GM19467 (cell line): Measurements from ENCODE around the gene KCNK2.

ENCODE experiments used
- ATAC-seq: cut with Tn5 transposase; IDR thresholded peaks from one replicate; pipeline ENCODE4 v1.9.1; 2021; ENCODE audit warnings: mild to moderate bottlenecking, moderate library complexity; ENCODE audit not compliant: unreplicated experiment

Gene KCNK2

DNA sequence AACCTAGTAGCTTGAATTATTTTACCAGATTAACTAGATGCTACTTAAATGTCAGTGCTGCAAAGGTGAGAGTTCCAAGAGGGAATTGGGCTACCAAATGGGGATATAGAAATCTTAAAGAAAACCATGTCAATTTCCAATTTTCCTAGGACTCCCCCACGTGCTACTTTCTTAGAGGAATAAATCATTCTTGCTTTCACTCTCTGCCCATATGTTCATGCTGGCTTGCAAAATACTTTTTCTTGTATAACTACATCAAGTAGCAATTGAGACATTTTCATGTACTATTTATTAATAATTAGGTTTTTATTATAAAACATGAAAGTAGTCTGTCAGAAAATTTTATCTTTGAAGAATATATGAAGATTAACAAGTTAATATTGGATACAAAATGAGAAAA, 11.8 kb downstream of the KCNK2 start:
- no peak for ATAC-seq

DNA sequence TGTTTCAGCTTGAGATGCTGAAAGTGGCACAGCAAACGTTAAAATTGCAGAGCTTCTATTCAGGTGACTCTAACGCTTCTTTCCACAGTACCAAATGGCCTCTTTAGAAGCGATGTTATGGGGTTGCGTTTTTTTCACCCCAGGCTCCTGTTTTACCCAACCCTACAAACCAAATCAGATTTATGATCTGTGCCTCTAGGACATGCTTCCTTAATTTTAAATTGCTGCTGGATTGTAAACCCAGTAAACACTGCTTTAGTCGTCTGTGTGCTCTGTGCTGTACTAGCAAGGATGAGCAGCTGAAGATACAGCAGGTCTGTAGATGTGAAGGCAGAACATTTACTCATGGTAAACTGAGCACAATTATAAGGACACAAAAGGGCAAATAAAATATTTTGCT, 13.0 kb downstream of the KCNK2 start:
- no peak for ATAC-seq

DNA sequence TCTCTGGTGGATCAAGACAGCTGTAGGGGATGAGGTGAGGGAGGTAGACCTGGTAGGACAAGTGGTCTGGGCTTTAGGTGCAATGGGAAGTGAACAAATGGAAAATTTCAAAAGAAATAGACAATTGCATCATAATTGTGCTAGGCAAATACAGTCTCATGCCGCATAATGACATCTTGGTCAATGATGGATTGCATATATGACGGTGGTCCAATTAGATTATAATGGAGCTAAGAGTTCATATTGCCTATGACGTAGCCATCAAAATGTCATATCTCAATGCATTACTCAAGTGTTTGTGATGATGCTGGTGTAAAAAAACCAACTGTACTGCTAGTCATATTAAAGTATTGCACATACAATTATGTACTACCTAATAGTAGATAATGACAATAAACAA, 19.0 kb downstream of the KCNK2 start:
- no peak for ATAC-seq

DNA sequence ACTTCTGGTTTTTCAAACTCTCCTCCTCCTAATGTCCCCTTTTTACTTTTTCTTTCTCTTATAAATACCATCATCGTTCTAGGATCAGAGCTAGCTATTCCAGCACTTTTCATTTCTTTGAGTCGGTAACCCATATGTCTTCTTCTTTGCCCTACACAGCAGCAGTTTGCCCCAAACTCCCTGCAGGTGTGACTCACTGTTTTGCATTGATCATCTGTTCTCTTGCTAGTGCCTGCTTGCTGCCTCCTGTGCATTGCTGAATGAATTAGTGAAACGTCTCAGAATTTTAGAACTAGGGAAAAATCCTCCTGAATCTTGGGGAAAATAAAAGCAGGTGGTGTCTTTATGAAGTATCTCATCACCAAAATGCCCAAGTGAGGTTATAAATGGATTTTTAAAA, 21.7 kb downstream of the KCNK2 start:
- no peak for ATAC-seq

DNA sequence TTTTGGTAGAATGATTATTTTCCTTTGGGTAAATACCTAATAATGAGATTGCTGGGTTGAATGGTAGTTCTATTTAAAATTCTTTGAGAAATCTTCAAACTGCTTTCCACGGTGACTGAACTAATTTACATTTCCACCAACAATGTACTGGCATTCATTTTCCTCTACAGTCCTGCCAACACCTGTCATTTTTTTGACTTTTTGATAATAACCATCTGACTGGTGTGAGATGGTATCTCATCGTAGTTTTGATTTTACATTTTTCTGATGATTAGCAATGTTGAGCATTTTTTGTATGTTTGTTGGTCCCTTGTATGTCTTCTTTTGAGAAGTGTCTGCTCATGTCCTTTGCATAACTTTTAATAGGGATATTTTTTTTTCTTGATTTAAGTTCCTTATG, 23.5 kb downstream of the KCNK2 start:
- no peak for ATAC-seq

DNA sequence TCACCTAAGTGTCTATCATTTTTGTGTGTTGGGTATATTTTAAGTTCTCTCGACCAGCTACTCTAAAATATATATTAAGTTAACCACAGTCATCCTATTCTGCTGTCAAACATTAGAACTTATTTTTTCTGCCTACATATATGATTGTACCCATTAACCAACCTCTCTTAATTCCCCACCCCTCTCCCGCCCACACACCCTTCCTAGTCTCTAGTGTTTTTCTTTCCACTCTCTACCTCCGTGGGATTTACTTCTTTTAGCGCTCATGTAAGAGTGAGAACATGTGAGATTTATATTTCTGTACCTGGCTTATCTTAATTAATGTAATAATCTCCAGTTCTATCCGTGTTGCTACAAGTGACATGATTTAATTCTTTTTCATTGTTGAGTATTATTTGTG, 26.6 kb downstream of the KCNK2 start:
- ATAC-seq: no peak

DNA sequence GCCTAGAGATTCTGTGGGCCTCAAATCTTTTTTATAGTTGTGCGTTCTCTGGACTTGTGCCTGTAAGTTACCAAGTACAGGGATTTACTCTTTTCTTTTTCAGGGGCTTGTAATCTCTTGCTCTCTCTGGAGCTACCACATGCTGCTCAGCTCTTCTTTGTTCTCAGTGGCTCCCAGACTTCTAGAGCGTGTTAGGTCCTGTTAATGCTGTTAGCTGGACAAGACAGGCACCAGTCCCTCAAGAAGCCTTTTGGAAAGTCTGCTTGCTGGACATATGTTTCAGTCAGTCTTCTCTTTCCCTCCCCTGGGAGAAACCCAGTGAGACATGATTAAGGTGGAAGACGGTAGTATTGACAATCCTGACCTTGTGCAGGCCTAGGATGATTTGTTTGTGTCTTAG, 29.4 kb downstream of the KCNK2 start:
- ATAC-seq: no peak

DNA sequence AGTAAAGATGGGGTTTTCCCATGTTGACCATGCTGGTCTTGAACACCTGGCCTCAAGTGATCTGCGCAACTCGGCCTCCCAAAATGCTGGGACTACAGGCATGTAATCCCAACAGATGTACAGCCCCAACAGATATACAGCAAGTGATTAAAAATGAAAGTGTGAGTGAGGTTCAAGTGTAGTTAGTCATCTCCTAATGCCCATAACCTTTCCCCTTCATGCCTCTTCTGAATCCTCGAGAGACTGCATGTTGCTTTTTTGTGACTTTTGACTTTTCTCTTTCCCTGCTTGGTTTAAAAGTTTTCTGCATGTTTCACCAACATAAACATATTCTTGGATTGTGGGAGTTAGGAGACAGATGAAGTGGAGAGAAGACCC, 31.2 kb downstream of the KCNK2 start:
- ATAC-seq: no peak

DNA sequence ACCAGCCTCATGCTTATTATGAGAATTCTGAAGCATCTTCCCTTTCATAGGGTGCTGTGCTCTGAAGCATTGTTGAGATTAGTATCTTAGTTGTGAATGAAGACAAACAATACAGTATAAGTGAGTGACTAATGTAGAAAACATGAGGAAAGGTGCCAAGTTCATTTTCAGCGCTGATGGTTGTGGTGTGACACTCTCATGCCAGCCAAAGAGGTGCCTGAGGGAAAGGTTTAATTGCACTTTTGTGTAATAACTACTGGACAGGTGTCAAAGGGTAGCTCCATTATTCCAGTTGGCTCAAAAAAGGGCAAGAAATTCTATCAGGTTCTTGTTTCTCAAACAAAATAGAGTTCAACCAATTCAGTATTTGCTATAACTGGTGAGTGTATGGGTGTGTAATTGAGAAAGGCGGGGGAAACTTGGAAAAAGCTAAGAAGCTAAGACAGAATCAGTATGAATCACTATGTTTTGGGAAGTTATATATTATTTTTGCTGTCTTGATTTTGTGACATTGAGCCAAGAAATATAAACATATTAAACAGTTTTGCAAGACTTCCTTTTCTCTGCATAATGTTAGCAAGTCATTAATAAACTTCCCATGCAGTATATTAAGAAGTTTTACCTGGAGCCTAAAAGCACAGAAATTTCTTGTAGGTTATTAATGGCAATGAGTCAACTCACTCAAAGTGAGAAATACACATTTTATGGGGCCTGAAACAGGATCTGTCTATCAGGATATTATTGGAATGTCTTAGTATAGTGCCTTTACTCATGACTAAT, 31.8 kb downstream of the KCNK2 start:
- ATAC-seq: no peak

DNA sequence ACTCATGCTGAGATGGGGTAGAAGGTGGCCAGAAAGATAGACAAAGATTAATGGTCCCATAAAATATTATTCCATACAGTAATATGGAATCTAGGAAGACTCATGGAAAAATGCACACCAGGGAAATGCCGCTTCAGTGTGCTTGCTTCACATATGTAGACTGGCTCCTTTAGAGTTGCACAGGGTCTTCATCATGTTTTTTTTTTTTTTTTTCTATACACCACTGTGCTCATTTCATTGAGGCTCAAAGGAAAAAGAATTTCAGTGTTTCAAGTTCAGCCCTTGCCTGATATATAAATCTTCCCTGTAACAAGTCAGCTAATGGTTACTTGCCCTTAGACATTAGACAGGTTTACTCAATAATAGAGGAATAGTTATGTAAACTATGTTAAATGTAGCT, 33.2 kb downstream of the KCNK2 start:
- no peak for ATAC-seq

DNA sequence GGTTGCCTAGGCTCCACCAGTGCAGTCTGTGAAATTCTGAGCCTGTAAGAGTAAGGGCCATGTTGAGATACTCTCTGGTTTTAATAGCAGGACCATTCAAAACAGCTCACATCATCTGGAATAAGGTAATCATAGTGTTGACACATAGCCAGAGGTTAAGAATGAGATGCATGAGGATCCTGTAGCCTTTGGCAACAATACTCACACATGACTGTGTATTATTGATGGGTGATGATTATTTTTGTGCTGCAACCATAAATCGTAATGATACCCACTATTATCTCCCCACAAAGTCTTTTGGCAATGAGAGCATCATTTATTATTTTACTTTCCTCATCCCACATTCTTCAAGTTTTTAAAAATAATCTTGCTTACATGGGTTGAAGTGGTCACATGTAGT, 35.5 kb downstream of the KCNK2 start:
- ATAC-seq: no peak

DNA sequence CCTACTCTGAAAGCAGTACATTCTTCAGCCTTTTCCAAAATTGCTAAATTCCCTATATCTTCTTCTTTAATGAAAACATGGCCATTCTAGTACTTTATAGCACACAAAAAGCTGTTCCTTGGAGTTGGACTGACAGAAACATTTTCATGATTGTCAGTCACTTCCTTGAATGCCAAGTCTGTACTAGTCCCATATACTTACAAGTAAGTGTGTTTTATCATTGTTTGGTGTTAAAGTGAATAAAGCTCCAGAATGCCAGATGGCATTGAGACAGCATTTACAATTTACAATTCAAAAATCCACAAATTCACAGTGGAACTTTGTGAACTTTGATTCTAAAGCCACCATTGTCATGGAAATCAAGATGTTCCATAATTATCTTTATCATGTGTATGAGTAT, 36.5 kb downstream of the KCNK2 start:
- no peak for ATAC-seq

DNA sequence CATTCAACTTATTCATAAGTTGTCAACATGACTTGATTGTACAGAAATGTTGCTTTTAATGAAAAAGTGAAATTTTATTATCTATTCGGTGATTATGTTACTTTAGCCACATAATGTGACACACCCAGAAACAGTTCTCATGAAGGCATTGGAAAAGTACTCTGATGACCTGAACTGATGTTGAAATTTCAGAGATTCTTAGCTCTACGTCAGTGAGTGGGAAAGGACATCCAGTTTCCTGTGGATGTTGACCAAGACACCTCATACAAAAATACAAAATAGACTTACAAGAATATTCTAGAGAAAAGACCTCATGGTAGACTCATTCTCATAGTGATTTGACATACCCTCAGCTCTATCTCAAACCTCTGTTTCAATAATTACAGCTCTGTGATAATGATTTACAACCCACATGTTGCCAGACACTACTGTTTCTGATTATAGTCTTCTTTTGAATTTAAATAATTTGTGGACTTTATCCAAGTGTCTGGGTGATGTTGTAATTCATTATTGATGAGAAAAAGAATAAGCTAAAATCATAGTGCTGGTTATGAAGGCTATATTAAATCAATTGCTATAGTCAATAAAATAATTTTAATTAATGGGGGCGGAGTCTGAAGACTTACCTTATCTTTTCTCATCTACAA, 37.3 kb downstream of the KCNK2 start:
- no peak for ATAC-seq

DNA sequence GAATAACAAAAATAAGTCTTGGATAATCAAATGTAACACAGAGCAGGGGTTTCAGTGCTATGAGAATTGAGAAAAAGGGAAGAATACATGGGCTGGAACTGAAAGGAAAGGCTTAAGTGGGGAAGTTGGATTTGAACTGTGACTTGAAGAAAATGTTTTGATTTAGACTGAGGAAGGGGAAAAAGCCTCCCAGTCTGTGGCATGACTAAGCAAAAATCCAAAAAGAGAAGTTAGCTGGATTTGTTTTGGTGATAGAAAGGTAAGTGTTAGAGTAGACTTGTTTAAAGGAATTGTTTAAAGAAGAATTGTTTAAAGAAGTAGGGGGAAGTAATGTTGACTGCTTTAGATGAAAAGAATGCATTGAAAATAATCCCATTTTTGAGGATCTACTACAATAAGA, 46.0 kb downstream of the KCNK2 start:
- no peak for ATAC-seq

DNA sequence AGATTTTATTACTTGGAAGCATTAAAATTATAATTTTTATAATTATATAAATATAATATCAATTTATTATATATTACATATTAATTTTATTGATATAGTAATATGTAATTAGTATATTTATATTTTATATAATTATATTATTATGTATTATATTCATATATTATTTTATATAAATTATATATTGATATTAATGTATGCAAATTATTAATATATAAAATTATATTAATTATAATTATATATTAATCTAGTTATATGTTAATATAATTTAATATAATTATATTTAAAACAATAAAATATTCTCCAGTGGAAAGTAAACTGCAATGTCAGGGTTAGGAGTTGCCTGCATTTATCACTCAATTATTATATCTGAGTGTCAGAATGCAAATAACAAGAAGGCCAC, 48.8 kb downstream of the KCNK2 start:
- ATAC-seq: no peak

DNA sequence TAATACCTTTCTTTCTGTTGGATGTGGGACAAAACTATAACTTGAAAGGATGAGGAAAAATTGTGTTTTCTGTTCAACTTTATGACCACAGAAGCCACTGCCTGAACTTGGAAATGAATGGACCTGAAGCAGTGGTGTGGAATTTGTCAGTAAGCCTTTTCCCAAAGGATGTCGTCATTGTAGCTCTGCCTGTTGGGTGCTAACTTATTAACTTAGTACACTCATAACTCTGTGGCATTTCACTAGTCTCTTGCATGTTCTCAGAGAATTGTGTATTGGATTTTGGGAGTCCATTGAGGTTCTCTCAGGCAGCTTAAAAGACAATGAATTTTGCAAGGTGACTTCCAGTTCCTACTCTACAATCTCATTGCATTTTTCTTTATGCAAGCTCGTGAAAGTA, 49.6 kb downstream of the KCNK2 start:
- ATAC-seq: no peak

DNA sequence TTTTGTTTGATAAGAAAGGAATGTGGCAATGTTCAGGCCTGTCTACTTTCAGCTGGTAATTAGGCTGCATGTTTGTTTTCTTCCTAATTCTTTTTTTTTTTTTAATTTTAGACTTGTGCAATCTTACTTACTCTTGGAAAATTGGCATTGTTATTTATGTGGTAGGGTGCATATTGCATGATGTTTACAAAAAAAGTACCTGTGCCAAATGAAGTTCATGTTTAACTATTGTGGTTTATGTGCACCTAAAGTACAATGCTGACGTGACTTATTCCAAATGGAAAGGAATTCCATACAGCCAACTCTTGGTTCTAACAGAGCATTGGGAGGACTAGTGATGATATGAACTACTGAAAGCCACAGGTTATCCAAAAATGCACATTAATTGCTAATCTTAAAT, 51.0 kb downstream of the KCNK2 start:
- ATAC-seq: no peak

DNA sequence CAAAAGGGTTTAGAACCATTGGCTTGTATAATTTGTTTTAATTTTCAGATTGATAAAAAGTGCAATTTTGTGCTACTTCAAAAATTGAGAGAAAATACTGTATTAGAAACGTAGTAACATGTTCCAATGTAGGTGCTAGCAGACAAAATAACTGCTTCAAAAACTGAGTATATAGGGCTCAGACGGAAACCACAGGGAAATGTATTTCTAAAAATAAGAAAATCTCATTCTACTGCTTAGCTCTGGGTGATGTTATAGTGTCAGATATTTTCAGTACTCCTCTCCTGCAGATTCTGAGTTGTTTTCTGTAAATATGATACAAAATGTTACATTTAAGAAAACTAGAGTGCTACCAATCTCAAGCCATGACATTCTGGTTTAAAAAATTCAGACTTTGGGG, 55.4 kb downstream of the KCNK2 start:
- no peak for ATAC-seq

DNA sequence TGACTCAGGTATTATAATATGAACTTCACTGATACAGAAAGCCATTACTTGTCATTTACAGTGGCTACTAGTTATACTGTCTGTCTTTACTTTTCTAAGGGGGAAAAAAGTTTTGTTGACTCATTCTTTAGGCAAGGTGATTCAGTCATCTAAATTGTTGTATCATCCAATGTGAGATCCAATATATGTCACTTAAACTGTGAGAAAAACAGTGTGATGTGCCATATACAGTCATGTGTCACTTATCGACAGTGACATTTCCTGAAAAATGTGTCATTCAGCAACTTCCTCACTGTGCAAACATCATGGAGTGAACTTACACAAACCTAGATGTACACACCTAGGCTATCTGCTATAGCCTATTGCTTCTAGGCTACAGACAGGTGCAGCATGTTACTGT, 57.6 kb downstream of the KCNK2 start:
- no peak for ATAC-seq

DNA sequence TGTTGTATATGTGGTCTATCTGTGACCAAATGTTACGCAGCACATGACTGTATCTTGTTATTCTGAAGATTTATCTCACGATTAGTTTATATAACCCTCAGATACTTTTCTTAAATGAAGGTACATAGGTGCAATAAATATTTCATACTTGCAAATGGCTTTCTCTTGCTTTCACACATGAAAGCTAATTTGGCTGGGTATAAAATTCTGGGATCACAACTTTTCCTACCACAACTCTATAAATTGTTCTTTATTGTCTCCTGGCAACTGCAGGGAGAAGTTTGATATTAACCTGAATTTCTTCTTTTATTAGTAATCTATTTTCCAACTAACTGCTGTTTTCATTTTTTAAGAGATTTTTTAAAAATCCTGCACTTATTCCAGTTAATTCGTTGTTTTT, 58.9 kb downstream of the KCNK2 start:
- ATAC-seq: no peak

DNA sequence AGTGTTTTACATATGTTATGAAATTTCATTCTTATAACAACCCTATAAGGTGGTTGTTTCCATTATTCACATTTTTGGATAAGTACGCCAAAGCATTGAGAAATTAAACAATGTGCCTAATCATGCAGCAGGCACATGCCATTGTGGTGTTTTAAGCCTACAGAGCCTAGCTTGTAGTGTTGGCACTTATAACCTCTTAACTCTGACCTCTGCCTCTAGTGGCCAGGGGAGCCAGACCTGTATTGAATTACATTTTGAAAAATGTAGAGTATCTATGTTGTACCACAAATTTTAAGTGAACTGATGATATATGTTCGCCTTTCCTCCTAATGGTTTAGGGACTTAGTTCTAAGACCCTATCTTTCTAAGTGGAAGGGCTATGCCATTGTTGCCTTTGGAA, 61.0 kb downstream of the KCNK2 start:
- no peak for ATAC-seq

DNA sequence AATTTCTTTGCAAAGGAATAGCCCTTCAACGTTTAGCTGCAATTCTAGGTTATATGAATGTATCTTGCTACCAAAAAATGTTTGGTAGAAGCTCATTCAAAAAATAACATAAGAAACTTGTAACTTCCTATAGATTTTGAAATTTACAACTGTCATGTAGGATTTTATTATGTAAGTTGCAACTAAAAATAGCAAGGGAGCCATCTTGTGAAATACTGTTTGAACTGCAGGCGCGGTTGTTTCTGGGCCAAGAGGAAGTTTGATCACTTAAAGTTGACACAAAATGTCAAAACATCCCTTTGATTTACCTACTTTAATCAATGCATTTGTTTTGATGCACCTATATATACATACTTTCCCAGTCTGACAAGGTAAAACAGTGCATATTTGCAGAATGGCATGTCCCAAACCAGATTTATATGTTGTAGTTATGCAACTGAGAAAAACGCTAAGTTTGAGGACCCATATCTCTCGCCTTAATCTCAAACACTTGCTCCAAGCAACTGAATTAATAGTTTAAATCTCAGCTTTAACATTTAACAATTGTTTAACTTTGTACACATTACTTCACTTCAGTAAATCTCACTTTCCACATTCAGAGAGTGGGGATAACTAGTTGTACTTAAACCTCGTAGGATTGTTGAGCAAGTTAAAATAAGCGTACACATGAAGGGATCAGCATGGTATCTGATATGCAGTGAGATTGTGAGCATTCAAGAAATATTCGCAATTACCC, 63.9 kb downstream of the KCNK2 start:
- ATAC-seq: no peak
